Stimulated activated CD4-positive, alpha-beta T cell treated with anti-CD3 and anti-CD28 coated beads, Interleukin-15, amount 100 ng/mL, for 24 hours (primary cell): ENCODE results near the gene PHF21B.

Source experiments
- DNase-seq: peaks from one replicate; pipeline ENCODE4 v3.0.0-alpha.2; 2020

PHF21B gene

GRCh38 chr22:44955102-44955501, 54.7 kb downstream of the PHF21B start:
- no peak for DNase-seq

GRCh38 chr22:44954149-44954548, 55.7 kb downstream of the PHF21B start:
- DNase-seq, result no peak

GRCh38 chr22:44952863-44953746, 56.7 kb downstream of the PHF21B start:
- no peak for DNase-seq

GRCh38 chr22:44951510-44951816, 58.3 kb downstream of the PHF21B start:
- no peak for DNase-seq

DNA sequence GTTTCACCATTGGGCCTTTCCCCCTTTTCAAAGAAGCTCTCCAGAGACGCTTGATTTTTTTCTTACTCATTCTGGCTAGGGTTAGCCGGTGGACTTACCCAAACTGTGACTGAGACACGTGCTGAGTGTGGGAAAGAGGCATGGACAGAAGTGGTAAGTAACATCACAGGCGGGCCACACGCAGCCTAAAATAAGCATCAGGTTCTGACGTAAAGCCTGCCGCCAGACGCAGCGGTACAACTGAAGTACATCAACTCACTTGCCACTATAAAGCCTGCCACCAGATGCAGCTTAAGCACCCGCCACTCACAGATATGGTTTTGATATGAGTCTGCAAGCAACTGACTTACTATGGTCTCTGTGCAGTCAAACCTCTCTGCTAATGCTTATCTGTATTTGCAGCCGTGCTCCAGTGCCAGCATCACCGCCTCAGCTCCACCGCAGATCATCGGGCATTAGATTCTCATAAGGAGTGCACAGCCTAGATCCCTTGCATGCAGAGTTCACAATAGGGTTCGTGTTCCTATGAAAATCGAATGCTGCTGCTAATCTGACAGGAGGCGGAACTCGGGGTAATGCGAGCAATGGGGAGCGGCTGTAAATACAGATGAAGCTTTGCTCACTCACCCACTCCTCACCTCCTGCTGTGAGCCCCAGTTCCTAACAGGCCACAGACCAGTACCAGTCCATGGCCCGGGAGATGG, 58.8 kb downstream of the PHF21B start:
- DNase-seq, result no peak

DNA sequence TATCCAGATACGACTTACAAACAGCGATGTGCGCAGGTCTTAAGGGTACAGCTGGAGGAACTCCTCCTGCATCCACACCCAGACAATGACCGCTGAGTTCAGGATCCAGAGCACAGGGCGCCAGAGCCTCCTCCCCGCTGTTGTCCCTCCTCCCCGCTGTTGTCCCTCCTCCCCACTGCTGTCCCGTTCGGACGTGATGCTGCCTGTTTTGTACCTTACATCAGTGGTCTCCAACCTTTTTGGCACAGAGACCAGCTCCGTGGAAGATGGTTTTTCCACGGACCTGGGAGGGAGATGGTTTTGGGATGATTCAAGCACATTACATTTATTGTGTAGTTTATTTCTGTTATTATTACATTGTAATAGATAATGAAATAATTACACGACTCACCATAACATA, 62.0 kb downstream of the PHF21B start:
- no peak for DNase-seq

- DNase-seq, result no peak
These were observed 62.8 kb downstream of the PHF21B start for GRCh38 chr22:44947049-44947448.

DNA sequence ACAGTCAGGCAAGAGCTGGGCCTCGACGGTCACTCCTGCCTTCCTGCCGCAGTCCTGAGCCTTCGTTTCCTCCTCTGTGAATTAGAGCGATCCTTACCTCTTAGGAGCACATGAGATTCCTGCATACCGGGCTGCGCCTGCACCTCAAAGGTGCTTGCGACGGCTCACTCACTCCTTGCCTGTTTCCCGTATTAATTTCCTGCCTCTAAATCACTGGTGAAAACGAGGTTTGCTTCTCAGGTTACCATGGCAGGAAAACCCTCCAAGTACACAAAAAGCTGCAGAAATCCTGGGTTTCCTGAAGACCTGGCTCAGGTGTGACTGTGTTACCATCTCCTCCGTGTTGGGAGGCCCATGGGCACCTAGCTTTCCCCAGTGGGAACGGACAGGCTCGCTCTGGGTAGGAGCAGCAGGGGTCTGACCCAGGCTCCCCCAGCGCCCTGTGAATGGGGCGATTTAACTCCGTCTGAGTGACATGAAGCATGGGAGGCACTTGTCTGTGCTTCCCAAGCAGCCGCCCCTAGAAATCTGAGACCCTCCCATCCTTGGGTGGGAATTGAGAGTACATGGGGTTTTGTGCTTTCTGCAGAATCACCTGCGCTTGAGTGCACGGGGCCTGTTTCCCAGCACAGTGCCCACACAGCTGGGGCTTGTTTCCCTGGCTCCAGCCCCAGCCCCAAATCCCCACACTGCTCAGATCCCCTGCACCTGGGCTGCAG, 64.8 kb downstream of the PHF21B start:
- no peak for DNase-seq

GRCh38 chr22:44943701-44944324, 66.0 kb downstream of the PHF21B start:
- DNase-seq, result no peak

DNA sequence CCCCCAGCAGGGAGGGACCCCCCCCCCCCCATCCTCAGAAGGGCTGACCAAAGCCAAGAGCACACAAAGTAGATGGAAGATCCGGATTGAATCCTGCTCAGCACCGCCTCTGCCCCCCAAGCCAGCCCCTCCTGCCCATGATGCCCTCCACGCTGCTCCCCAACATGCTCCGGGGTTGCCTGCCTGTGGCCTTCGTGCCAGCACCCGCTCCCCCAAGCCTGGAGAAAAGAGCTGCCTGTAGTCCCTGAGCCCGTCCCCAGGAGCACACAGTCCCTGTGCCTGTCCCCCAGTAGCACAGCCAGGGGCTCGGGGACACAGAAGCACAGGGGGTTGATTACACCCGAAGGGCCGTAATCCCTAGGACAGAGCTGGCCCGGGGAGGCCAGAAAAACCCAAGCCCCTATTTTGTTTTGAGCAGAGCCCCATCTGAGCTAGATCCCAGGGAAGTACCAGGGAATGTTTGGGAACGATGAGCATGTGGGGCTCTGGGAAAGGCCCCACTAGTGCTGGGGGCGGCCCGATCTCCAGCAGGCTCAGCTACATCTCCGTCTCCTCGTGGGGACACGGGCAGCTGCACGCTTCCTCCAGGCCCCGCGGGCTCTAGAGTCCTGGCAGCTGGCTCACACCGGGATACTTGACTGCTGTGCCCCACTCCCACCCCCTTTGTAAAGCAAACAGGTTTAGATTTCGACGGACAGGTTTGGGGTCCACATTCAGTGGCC, 66.7 kb downstream of the PHF21B start:
- no peak for DNase-seq

GRCh38 chr22:44942056-44942455, 67.7 kb downstream of the PHF21B start:
- no peak for DNase-seq

- DNase-seq, result no peak
These were observed 68.6 kb downstream of the PHF21B start for GRCh38 chr22:44941207-44941606.

DNA sequence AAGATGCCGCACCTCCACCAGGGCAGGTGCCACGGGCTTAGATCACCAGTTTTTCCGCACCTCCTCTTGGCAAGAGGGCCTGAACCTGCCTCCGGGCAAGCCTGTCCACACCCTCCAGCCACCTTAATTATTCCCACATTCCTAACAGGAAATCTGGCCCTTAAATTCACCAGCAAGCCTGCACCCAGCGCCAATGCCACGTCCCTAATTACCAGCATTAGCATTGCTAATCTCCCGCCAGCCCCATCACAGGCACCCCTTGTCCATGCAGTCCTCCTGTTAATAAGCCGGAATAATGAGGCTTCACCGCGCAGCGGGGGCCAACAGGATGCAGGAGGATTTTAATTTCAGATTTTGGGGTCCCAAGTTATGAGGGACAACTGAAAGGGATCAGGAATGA, 69.7 kb downstream of the PHF21B start:
- no peak for DNase-seq

GRCh38 chr22:44939451-44939850, 70.4 kb downstream of the PHF21B start:
- no peak for DNase-seq

DNA sequence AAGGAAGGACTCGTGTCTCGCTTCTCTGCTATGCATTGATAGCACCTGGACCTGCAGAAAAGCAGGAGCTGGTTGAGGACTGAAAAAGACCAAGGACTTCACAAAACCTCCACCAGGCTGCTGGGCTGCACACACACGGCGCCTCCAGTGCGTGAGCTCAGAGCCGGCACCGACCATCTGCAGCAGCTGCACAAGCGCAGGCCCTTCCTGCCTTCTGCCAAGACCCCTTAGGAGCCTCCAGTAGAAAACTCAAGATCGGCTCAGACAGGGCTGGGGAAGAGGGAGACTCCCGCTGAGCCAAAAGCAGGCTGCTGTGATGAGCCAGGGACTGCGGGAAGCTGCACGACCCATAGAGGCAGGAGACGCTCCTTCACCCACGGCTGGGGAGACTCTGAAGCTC, 70.9 kb downstream of the PHF21B start:
- no peak for DNase-seq

- DNase-seq, result no peak
These were observed 72.6 kb downstream of the PHF21B start for GRCh38 chr22:44937216-44937615.

DNA sequence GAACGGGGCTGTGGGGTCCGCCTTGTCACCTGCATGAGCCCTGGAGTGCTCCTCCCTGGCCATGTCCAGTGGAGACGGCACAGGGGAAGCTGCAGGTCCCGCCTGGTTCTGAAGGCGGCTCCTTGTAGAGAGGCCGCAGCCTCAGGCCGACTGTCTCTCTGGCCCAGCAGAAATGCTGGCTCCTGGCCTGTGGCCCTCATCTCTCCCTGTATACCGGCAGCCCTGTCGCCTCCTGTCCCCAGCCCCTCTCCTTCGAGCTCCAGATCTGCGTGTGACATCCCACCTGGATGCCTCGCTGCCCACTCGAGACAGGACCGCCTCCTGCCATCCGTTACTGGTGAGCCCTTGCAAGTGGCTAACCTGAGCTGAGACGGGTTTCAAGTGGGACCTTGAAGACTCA, 73.6 kb downstream of the PHF21B start:
- DNase-seq, result no peak

DNA sequence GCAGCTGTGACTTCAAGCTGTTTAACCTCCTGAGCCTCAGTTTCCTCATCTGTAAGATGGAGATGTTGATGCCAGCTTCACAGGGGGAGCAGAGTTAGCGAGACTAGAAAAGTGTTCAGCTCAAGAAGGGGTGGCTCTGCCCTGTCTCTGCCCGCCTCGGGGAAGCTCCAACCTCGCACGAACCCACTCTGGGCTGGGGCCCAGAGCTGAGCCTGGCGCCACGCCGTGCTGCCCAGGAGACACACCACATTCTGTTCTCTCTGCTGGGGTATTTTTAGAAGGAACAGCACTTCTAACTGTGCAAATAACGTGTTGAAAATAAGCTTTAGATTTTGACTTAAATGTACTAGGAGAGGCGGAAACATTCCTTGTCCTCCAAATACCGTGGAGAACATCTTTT, 74.1 kb downstream of the PHF21B start:
- no peak for DNase-seq

DNA sequence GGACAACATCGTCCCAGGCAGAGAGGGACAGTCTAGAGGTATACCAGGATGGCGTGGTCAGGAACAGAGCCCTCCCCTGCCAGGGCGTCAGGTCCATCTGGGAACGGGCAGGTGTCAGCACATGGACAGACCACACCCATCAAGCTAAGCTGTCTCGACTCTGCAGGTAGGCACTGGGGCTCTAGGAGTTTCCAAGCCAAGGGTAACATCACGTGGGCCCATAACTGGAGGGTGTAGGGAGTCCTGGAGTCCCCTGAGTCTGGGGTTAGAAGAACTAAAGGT, 75.4 kb downstream of the PHF21B start:
- no peak for DNase-seq

- DNase-seq, result no peak
These were observed 75.9 kb downstream of the PHF21B start for GRCh38 chr22:44933666-44934453.

DNA sequence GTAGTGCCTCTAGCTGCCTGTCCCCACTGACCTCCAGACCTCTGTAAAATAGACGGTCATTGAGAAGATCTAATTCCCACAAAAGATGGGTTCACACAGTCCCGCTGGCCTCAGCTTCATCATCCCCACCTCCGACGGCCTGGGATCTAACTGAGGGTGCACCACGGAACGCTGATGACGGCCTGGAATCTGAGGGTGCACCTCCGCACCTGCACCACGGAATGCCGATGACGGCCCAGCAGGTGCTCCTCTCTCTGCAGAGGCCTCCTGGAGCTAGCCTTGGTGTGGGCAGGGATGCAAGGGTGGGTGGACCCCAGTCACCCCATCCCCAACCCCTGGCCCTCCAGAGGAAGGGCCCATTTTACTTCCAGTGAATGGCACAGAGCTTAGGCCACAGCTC, 77.3 kb downstream of the PHF21B start:
- no peak for DNase-seq

DNA sequence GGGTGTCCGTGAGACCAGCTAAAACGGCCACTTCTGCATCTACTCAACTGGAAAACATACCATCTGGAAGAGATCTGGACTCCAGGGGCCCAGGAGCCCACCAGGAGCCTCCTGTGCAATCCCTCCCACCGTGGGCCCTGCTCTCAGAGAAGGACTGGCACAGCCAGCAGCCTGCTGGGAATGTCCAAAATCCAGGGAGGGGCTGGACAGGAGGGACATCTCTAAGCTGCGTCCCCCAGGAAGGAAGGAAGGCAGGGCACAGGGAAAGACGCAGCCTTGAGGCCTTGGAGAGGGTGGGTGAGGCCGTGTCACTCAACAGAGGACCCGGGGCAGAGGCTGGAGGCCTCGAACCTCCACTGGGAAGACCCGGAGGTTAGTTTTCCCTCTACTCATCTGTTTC, 78.0 kb downstream of the PHF21B start:
- DNase-seq, result no peak
